HG03095 (cell line): Measurements from ENCODE around the gene QRFP.

ENCODE experiments used
- ATAC-seq: cut with Tn5 transposase; IDR thresholded peaks from one replicate; pipeline ENCODE4 v1.9.1; 2021; ENCODE audit warnings: moderate library complexity; ENCODE audit not compliant: unreplicated experiment

Gene QRFP

GRCh38 chr9:130874783-130875182, 21.8 kb downstream of the QRFP start:
- ATAC-seq: no peak

- ATAC-seq: no peak
Measured at GRCh38 chr9:130873966-130874365, 22.6 kb downstream of the QRFP start.

DNA sequence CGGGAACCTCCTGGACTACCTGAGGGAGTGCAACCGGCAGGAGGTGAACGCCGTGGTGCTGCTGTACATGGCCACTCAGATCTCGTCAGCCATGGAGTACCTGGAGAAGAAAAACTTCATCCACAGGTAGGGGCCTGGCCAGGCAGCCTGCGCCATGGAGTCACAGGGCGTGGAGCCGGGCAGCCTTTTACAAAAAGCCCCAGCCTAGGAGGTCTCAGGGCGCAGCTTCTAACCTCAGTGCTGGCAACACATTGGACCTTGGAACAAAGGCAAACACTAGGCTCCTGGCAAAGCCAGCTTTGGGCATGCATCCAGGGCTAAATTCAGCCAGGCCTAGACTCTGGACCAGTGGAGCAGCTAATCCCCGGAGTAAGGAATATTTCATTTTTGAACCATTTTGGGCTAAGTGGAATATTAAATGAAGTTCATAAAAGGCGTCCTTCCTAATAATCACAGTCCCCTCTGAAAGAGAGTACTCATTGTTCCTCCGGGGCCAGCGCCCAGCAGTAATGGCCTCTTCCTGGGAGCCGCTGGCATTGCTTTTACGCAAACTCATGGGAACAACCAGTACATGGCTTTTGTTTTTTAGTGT, 23.6 kb downstream of the QRFP start:
- no peak for ATAC-seq

DNA sequence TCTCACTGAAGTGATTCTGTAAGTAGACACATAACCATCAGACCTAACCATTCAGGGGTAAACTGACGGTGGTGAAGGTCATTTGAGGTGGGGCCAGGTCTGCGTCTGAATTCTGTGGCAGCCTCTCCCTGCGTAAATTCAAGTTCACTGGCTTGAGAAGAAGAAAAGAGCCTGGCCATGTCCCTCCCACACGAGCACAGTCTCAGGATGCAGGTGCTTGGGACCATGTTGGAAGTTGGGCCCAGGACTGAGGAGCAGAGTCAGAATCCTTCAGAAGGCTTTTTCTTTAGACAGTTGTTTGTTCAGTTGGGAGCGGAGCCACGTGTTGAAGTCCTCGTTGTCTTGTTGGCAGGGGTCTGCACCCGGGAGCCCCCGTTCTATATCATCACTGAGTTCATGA, 24.1 kb downstream of the QRFP start:
- ATAC-seq: no peak

- no peak for ATAC-seq
Measured at GRCh38 chr9:130872093-130872492, 24.5 kb downstream of the QRFP start.

DNA sequence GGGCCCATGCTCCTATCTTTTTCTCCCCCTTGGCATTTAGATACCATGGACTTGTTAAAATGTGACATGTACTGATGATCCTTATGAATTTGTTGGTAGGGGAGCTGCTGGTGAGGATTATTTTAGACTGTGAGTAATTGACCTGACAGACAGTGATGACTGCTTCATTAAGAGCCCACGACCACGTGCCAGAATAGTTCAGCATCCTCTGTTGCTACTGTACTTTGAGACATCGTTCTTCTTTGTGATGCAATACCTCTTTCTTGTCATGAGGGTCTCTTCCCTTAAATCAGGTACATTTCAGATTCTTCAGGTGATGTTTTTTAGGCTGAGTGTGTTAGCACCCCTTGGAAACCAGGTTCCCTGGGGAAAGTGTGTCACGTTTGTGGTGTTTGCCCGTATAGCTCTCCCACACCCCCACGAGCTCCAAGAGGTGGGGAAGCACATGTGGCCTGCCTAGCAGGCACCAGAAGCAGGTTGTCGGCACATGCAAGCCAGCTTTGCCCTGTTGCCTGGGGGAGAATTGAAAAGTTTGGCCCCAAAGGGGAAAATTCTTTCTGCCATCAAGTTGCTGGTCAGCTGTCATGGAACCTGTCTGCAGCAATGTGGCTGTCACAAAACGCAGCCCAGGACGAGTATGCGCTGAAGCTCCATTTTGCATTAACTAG, 25.1 kb downstream of the QRFP start:
- ATAC-seq: no peak

GRCh38 chr9:130870491-130871381, 25.9 kb downstream of the QRFP start:
- peak; percentile 84 for ATAC-seq

GRCh38 chr9:130869250-130869649, 27.4 kb downstream of the QRFP start:
- no peak for ATAC-seq

- ATAC-seq: no peak
Measured at GRCh38 chr9:130868230-130868629, 28.4 kb downstream of the QRFP start.

GRCh38 chr9:130867556-130867955, 29.1 kb downstream of the QRFP start:
- ATAC-seq: no peak

- ATAC-seq: no peak
Measured at GRCh38 chr9:130866474-130866965, 30.1 kb downstream of the QRFP start.

GRCh38 chr9:130865921-130866320, 30.7 kb downstream of the QRFP start:
- ATAC-seq: no peak

DNA sequence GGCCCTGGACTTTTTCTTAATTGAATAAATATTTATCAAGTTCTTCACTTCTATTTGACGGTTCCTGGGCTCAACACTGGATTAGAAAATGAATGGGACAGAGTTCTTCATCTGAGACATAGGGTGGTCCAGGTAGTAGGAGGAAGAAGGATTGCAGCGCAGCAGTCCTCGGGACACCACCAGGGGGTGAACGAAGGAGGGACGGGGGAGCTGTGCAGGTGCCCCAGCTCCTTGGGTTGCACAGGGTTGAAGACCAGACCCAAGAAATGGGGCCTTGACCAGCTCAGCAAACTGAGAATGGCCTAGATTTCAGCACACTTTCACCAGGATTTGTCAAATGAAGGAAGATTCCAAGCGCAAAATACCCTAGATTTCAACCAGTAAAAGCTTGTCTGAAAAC, 32.1 kb downstream of the QRFP start:
- no peak for ATAC-seq

DNA sequence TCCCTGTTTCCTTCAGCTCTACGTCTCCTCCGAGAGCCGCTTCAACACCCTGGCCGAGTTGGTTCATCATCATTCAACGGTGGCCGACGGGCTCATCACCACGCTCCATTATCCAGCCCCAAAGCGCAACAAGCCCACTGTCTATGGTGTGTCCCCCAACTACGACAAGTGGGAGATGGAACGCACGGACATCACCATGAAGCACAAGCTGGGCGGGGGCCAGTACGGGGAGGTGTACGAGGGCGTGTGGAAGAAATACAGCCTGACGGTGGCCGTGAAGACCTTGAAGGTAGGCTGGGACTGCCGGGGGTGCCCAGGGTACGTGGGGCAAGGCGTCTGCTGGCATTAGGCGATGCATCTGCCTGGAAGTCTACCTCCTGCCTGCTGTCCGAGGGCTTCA, 33.9 kb downstream of the QRFP start:
- no peak for ATAC-seq

DNA sequence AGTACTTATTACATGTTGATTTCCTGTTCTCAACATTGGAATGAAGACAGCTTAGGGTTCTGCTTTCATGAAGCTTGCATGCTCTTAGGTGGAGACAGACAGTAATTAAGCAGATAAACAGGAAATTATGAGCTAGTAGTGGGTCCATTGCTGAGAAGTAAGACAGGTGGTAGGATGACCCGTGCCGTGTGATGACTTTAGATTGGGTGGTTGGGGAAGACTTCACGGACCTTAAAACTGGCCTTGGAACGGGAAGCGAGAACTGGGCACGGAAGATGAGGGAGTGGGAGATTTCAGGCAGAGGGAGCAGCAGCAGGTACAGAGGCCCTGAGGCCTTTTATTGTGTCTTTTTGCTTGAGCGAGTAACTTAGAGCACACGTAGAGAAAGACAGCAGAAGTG, 34.4 kb downstream of the QRFP start:
- ATAC-seq: no peak

DNA sequence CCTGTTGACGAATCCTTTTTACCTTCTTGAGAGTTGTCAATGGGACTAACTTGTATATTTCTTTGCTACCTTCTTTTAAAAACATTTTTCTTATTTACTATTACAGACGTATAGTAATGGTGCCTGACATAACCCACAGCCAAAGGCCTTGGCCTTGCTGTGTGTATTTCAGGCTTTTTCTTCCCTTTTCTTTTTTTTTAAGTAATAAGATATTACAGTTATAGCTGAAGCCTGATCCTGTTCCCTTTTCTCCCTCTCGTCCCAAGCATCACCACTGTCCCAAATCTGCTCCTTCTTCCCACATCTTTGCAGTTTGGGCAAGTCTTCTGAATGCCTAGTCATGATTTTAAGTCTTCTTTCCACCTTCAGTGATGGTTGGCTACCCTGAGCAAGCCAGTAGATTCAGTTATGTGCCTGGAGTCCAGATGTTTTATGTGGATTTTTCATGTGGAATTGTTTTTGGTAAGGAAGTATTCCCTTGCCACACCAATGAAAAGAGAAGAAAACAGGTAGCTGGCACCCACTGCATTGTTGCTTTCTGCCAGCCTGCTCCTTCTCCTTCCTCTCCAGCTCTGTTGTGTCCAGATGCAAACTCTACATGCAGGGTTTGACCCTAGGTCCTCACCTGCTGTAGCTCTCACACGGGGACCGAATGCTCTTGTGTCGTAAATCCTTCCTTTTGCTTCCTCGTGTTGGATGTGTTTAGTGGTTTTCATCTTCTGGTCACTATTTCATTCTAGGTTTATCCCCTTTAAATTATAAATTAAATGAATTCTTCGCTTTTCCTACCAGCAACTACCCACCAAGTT, 35.0 kb downstream of the QRFP start:
- no peak for ATAC-seq

GRCh38 chr9:130860458-130861316, 35.9 kb downstream of the QRFP start:
- ATAC-seq: no peak

DNA sequence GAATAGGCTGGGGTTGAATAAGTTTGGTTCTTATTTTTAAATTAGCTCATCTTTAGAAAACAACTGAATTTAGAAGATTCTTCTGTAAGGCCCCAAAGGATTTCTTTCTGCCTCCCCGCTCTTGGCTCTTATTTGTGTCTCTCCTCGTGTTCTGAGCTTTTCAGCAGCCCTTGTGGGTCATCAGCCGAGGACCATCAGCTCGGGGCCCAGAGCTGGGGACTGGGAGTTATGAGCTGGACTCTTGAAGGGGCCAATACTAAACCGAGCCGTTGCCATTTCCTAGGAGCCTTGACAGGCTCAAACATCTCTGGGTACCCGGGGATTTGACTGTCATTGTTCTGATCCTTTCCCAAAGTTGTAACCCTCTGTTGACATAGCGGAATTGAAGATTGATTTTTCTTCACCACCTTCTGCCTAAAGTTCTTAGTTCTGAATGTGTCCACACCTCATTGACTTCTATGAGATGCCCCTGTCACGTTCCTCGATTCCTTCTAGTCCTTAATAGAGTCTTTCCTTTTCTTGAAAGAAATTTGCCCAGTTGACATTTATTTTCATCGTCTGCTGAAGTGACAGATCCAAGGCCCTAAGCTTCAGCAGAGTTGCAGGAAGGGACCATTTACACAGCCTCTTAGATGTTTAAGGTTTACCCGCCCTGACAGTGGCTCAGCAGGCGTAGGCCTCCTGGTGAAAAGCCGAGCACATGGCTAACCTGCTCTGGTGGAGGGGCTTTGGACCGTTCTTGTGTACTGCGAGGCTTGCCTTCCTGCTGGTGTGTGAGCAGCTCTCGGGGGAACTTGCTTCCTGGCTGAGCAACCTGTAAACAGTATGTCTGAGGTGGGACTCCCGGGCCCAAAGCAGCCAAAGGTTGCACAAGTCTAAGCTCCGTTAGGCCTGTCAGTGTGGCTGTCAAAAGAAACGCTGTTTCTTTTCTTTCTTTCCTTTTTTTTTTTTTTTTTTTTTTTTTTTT, 37.6 kb downstream of the QRFP start:
- ATAC-seq: no peak
